Esophagus mucosa (tissue), 1 donor: Measurements from ENCODE around the gene WNT3A. TPM values are rescaled to one million over a fixed set of nuclear protein-coding genes. Genes with fewer than 3 reads are reported as not detected.

Source experiments
- ATAC-seq: fragments of 200-7000 bp; cut with Tn5 transposase; one replicate; pipeline ENCODE4 v1.9.1; 2020
- total RNA-seq: library from RNA; stranded (reverse); gene quantifications from one replicate; pipeline ENCODE4 v1.2.4, GENCODE V29; 2023
- donor health status: DM: yes; HTN: yes; CAD: no.

Gene WNT3A
- total RNA-seq, 1 donor from 2014 or later: 0.44 TPM

GRCh38 chr1:228085287-228085951, 78.6 kb downstream of the WNT3A start:
- ATAC-seq: no peak

DNA sequence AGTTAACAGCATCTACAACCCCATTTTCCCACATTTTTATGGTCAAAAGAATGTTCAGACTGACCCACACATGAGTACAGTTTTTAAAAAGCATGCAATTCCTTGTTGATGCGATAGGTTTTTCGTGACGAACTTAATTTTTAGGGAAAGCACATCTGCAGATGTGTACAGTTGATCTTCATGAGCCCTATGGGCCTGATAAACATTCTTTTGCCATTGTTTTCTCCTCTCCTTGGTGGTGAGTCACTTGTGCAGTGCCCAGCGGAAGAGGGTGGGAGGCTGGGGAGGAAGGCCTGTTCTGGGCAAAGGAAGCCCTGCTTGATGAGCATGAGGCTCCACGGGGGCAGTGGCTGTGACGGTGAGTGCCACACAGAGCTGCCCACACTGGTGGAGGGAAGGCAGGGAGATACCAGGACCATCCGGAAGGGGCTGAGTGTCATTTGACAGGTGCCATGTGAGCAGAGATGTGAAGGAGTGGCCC, 81.0 kb downstream of the WNT3A start:
- ATAC-seq: peak; percentile 50

DNA sequence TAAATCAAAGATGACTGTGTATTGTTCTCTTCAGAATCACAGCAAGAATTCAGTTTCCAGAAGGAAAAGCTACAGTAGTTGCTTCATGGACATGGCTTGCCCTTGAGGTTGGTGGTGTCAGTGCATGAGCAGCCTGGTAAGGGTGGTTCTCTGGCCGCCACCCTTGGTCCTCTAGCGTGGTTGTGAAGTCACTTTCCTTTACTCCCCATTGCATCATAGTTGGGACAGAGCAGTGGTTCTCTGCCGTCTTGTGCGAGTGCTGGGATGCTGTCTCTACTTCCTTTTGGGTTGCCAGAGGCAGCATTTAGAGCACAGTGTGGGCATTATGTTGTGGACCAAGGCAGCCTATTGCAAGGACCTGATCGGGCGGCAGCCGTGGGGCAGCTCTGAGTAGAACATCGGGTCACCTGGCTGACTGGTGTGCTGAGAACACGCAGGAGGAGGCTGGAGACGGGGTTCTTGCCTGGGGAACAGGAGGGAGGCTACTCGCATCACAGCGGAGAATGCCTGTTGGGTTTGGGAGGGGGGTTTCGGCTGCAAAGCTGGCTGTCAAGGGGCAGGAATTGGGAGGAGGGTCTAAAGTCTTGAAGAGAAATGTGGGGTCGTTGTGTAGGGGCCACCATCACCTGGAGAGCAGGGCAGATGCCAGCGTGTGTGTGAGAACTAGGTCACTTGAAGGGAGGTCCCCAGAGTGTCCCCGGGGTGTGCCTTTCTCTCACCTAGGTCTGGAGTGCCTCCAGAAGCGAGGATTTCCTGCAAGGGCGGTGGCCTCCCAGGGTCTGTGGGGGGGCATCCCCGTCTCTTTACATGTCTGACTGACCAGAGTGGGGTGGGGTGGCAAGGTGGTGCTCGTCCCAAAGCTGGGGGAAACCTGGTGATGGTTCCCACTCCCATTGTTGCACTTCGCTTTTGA, 82.0 kb downstream of the WNT3A start:
- ATAC-seq: peak; percentile 51

DNA sequence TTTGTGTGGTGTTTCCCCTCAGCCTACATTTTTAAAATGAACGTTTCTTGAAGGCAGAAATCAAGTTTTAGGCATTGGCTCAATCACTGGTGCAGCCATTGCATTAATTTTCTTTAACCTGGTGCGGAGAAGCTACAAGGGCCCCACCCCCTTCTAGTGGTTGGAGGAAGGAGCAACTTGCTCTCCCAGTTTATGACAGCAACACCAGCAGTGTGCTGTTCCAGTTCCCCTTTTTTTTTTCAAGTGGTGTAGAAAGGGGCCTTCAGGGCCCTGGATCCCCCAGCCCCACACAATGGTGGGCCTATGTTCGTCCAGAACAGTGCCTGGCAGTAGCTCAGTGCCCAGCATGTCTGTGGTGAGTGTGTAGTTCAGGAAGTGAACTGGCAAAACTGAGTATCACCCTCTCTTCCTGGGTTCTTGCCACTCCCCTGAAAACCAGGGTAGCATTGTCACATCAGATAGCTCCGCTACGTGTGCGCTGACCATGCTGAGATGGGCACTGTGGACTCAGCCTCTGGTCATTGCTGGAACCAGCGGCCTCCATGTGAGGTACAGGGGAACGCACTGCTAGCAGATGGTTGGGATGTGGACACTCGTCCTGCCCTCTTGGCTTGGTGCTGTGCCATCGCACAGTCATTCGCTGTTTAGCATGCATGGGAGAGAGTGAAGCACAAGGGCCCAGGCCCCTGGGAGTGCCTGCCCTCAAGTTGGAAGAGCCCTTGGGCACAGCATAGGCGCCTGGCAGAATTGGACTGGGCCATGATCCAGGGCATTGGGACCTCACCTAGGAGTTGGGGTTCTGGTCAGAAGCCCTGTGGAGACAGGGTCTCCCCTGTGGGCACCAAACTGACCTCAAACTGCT, 83.0 kb downstream of the WNT3A start:
- ATAC-seq: peak; percentile 25

GRCh38 chr1:228090613-228091081, 83.8 kb downstream of the WNT3A start:
- ATAC-seq: peak; percentile 33

- ATAC-seq: no peak
Measured at GRCh38 chr1:228091084-228091483, 84.3 kb downstream of the WNT3A start.

GRCh38 chr1:228092342-228093049, 85.7 kb downstream of the WNT3A start:
- ATAC-seq: peak; percentile 19

DNA sequence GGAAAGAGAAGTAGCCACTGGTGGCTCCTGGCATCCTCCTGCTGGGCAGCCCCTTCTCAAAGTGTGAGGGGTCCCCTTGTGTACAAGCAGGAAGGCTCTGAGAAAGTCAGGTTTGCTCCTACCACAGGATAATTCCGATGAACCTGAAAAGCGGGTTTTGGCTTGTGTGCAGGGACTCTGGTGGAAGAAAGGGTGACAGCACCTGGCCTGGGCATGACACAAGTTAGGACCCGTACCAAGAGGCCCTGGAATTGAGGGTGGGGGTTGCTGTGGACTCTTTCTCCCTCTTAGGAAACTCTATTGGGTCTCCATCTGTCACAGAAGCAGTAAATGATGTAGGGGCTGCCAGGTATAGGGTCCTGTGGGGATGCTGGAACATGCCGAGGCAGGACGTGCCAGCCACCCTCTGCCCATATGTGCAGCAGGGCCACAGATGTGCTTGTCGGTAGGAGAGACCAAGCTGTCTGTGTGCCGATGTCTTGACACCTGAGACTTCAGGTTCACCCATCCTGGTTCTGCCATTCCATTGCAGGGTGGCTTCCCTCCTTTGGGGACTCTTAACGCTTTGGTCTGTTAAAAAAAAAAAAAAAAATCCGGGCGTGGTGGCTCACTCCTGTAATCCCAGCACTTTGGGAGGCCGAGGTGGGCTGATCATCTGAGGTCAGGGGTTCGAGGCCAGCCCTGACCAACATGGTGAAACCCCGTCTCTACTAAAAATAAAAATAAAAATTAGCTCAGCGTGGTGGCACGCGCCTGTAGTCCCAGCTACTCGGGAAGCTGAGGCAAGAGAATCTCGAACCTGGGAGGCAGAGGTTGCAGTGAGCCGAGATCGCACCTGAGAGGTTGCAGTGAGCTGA, 86.5 kb downstream of the WNT3A start:
- peak; percentile 40 for ATAC-seq

DNA sequence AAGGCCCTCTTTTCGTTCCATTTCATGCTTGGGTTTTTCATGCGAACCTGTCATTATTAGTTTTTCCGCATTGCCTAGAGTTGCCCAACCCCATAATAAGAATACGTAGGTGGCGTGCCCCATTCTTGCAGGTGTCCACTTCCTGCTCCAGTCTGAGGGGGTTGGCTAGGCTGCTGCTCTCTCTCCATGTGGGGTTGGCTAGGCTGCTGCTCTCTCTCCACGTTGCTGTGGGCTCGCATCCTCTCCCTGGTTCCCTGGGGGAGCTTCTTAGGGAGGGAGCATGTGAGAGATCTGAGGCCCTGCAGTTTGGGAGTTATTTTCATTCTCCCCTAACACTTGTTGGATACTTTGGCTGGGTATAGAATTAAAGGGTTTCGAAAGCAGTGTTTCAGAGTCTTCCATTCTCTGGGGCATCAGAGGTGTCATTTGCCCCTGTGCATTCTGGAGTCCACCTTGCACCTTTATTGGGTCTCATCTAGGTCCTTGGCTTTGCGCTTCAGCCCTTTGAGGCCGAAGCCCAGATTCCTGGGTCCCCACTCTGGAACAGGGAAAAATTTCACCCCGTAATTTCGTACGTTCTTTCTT, 87.7 kb downstream of the WNT3A start:
- no peak for ATAC-seq

DNA sequence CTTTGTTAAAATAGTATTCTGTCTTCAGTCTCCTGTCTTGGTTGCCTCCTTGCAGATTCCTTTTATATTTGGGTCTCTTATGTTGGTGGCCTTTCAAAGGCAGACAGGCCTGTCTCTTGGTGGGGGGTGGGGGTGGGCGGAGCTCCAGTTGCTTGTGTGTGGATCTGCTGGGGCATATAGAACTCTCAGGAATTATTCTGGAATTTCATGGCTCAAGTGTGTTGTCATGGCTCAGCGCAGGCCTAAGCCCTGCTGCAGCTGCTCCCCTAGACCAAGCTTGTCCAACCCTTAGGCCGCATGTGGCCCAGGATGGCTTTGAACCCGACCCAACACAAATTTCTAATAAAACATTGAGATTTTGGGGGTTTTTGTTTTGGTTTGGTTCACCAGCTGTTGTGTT, 88.4 kb downstream of the WNT3A start:
- no peak for ATAC-seq

GRCh38 chr1:228095938-228096337, 89.1 kb downstream of the WNT3A start:
- no peak for ATAC-seq

GRCh38 chr1:228096416-228097332, 89.9 kb downstream of the WNT3A start:
- no peak for ATAC-seq

- no peak for ATAC-seq
Measured at GRCh38 chr1:228097333-228098081, 90.7 kb downstream of the WNT3A start.

DNA sequence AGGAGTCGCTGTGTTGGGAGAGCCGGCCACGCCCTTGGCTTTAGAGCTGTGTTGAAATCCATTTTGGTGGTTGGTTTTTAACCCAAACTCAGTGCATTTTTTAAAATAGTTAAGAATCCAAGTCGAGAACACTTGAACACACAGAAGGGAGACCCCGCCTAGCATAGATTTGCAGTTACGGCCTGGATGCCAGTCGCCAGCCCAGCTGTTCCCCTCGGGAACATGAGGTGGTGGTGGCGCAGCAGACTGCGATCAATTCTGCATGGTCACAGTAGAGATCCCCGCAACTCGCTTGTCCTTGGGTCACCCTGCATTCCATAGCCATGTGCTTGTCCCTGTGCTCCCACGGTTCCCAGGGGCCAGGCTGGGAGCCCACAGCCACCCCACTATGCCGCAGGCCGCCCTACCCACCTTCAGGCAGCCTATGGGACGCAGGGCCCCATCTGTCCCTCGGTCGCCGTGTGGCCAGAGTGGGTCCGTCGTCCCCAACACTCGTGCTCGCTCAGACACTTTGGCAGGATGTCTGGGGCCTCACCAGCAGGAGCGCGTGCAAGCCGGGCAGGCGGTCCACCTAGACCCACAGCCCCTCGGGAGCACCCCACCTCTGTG, 91.6 kb downstream of the WNT3A start:
- ATAC-seq: no peak

GRCh38 chr1:228099331-228099732, 92.5 kb downstream of the WNT3A start:
- ATAC-seq: no peak

DNA sequence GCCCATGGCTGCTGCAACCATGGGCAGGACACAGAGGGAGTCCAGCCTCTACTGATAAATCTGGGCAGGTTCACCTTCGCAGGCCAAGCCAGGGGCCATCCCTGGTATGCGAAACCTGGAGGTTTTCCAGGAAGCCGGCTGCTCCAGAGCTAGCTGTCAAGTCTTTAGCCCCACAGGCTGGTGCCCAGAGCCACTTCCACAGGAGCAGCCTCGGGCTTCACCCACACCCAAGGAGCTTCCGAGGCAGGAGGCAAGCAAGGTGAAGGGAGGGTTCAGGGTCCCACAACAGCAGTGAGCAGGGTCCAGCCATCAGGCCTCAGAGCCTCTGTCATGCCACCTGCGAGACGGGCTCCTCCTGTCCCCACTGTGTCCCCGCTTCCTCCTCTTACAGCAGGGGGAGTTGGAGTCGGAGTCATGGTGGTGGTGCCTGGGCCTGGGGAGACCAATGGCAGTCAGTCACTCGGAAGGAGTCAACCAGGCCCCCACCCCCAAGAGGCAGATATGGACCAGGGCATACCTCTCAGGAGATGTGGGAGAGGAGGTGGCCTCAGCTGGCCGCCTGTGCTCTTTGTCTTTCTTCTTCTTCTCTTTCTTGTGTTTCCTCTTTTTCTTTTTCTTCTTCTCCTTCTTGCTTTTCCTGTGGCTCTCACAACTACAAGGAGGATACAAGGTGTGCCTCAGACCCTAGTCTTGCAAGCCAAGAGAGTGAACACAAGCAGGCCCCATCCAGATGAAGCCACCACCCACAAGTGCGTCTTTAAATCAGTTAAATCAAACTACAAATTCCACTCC, 94.2 kb downstream of the WNT3A start:
- no peak for ATAC-seq

DNA sequence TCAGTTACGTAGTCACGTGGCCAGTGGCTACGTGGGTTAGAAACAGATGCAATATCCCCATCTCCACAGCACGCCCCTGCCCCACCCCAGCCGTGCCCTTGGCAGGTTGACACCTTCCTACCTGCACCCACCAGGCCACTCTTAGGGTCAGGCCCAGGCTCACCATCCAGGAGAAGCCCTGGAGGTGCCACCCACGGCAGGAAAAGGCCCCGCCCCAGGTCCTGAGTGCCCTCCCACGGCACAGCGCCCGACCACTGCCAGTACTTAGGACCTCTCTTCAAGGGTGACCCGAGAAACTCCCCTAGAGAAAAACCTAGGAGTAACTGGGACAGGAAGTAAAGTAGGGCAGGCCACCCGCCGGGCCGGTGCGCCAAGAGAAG, 94.8 kb downstream of the WNT3A start:
- ATAC-seq: peak; percentile 7
